Heart right ventricle (tissue), 16 donors: ENCODE measurements around the gene PPOX. TPM values are rescaled to one million over a fixed set of nuclear protein-coding genes. Genes with fewer than 3 reads are reported as not detected.

Experiments
- ATAC-seq, 8 donors: fragments of 200-7000 bp; cut with Tn5 transposase; one replicate each; pipeline ENCODE4 v1.9.1; 2020; ENCODE audit warnings: mild to moderate bottlenecking in 8 of 8, moderate library complexity in 8 of 8, moderate number of reproducible peaks in 1 of 8
- DNase-seq, 2 donors: peaks; one replicate each; pipeline ENCODE4 v3.0.0-alpha.2; 2020
- H3K27ac ChIP-seq, 10 donors: fragments of 200-600 bp; sonication (generic) in 2 of 10; one replicate each; pipeline versions ENCODE4 v1.5.0 to v1.8.0; 2020 to 2022; ENCODE audit warnings: mild to moderate bottlenecking in 3 of 10
- H3K27me3 ChIP-seq, 7 donors: fragments of 200-600 bp; one replicate each; pipeline ENCODE4 v1.8.0; 2021 to 2022; ENCODE audit warnings: mild to moderate bottlenecking in 2 of 7
- H3K36me3 ChIP-seq, 9 donors: fragments of 200-600 bp; sonication (generic) in 1 of 9; one replicate each; pipeline versions ENCODE4 v1.5.0 to v1.8.0; 2020 to 2022; ENCODE audit warnings: mild to moderate bottlenecking in 2 of 9
- H3K4me1 ChIP-seq, 9 donors: fragments of 200-600 bp; sonication (generic) in 1 of 9; one replicate each; pipeline versions ENCODE4 v1.5.0 to v1.8.0; 2020 to 2022; ENCODE audit warnings: mild to moderate bottlenecking in 4 of 9
- H3K4me3 ChIP-seq, 10 donors: fragments of 200-600 bp; sonication (generic) in 2 of 10; one replicate each; pipeline versions ENCODE4 v1.5.0 to v1.8.0; 2020 to 2022; ENCODE audit warnings: mild to moderate bottlenecking in 7 of 10, moderate library complexity in 2 of 10
- H3K9me3 ChIP-seq, 11 donors: fragments of 200-600 bp in 10 of 11; sonication (generic) in 2 of 11; one replicate each; pipeline versions ENCODE4 v1.5.0 to v1.8.0; 2013 to 2022; ENCODE audit warnings: mild to moderate bottlenecking in 2 of 11, control low read depth in 1 of 11, moderate library complexity in 1 of 11
- WGBS, 2 donors: extraction: QIAGEN DNeasy Blood & Tissue Kit; methylation state at CpG; one replicate each; pipeline ENCODE4 v1.1.7; 2013; ENCODE audit warnings: inconsistent platforms in 1 of 2; 5-methylcytosine and 5-hydroxymethylcytosine counted together
- intact Hi-C, 10 donors: fragments of 100-400 bp; cut with DNase I; formaldehyde crosslinking; loops; one replicate each; pipeline versions ENCODE4 v1.11.1 to v1.14.2; 2022
- polyA plus RNA-seq, 2 donors: library from polyadenylated mRNA; stranded (reverse); fragments of 200-250 nt; gene quantifications; one replicate each; pipeline ENCODE4 v1.2.3, GENCODE V29; 2013
- total RNA-seq, 10 donors: library from RNA; stranded (reverse); fragmentation: NEBNext Ultra II Directional in 3 of 10; extraction: Animal tissue kit (Norgen Biotek cat#: 25700) in 3 of 10; gene quantifications; one replicate each; pipeline versions ENCODE4 v1.2.1 to v1.2.4, GENCODE V29; 2021 to 2023
- TF ChIP-seq, protein P1 (sequence below), 9 donors: fragments of 200-600 bp; sonication (generic) in 2 of 9; IDR thresholded peaks; one replicate each; pipeline versions ENCODE4 v1.5.0 to v1.8.0; 2021 to 2022; ENCODE audit warnings: antibody characterized with exemption in 9 of 9, mild to moderate bottlenecking in 5 of 9, moderate library complexity in 1 of 9
- donor health status: Arrhythmogenic right ventricular cardiomyopathy.
- donor health status: ischemic (EF 13 %, LVEDD 7.1; RV severe dilation, severe dysfunction).
- donor health status: healthy with polysubstance abuse.
- donor health status: DM: no; HTN: yes; CAD: no.
- donor health status: DM: no; HTN: no; CAD: no.
- donor health status: ischemic (EF 25% LVEDD 6.9; RV normal size, moderate dysfunction).
- donor health status: ischemic (EF 25% LVEDD 5.7; RV mildly dilated, moderate dysfunction).
- donor health status: healthy.
- donor health status: DM: yes; HTN: yes; CAD: no.
- donor health status: Ischemic cardiomyopathy.
- donor health status: ischemic (EF 35%, LVEDD 5.7; RV mildly dilated, moderate dysfunction).
- donor health status: nonischemic (EF 11% LVEDD 7.7; RV severe dilation, severe dysfunction).
- donor health status: DM: yes; HTN: yes; CAD: no.
- donor health status: PGD.
- donor health status: ischemic (EF 29% LVEDD 5.4; RV normal size, mild dysfunction).
- donor health status: nonischemic (EF 23%, LVEDD 6.1; RV moderate dilation, normal function).

Gene PPOX
- total and polyA plus RNA-seq, 12 donors: 8.5 to 58.5 (median 15.0) TPM

DNA sequence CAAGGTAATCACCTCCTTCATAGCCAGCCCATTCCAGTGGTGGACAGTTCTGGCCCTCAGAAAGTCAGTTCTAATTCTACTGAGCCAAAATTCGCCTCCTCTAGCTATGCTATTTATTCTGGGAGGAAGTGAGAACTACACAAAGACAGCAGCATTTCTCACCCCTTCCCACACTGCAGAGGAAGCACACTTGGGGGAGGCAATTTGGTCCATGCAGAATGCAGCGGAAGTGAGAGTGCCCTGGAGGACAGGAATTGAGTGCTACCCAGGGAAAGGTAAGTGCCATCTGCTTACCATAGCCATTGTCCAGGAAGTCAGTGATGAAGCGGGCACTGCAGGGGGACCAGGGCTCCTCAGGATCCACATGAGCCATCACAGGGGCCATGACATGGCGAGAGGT lies 28.9 kb downstream of the PPOX start:
- H3K36me3 ChIP-seq: peaks cover 0 to 64% (median 0%) of the 10 kb centered on the region in 9 donors
- 74 to 76% methylated on average over 4 of the region's 4 CpGs for WGBS, 2 donors
- TF ChIP-seq, protein P1, sequence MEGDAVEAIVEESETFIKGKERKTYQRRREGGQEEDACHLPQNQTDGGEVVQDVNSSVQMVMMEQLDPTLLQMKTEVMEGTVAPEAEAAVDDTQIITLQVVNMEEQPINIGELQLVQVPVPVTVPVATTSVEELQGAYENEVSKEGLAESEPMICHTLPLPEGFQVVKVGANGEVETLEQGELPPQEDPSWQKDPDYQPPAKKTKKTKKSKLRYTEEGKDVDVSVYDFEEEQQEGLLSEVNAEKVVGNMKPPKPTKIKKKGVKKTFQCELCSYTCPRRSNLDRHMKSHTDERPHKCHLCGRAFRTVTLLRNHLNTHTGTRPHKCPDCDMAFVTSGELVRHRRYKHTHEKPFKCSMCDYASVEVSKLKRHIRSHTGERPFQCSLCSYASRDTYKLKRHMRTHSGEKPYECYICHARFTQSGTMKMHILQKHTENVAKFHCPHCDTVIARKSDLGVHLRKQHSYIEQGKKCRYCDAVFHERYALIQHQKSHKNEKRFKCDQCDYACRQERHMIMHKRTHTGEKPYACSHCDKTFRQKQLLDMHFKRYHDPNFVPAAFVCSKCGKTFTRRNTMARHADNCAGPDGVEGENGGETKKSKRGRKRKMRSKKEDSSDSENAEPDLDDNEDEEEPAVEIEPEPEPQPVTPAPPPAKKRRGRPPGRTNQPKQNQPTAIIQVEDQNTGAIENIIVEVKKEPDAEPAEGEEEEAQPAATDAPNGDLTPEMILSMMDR (IDR thresholded peaks at IDR 0.05): no peak
- DNase-seq (no peak), ATAC-seq (no peak)
- H3K9me3 ChIP-seq: no peaks in the 10 kb centered on the region
- intact Hi-C loops: loop anchor here in 4 of 10 donors (10.0 kb wide), 1 partner anchor 190 kb away; no protein-coding TSS in a partner anchor
- no peaks in the 10 kb centered on the region for H3K27me3 ChIP-seq
- H3K4me1 ChIP-seq: peaks cover 26 to 81% (median 65%) of the 10 kb centered on the region in 9 donors
- H3K27ac ChIP-seq: peak overlapping the region in 5 of 10 donors; percentile 12 to 100 (median 41)
- peak overlapping the region in 7 of 10 donors; percentile 16 to 67 (median 57) for H3K4me3 ChIP-seq

- H3K4me1 ChIP-seq: peaks cover 35 to 91% (median 74%) of the 10 kb centered on the region in 9 donors
- no peak for DNase-seq
- H3K27me3 ChIP-seq: no peaks in the 10 kb centered on the region
- H3K9me3 ChIP-seq: no peaks in the 10 kb centered on the region
- no peak for ATAC-seq
- intact Hi-C loops: loop anchor here in 4 of 10 donors (10.0 kb wide), 1 partner anchor 189 kb away; no protein-coding TSS in a partner anchor
- peaks cover 0 to 56% (median 0%) of the 10 kb centered on the region in 9 donors for H3K36me3 ChIP-seq
- TF ChIP-seq, protein P1 (IDR thresholded peaks at IDR 0.05): no peak
- H3K27ac ChIP-seq: peak overlapping the region in 6 of 10 donors; percentile 96 to 100 (median 98)
- peak overlapping the region in 9 of 10 donors; percentile 35 to 67 (median 57) for H3K4me3 ChIP-seq
- WGBS, 2 donors: 85 to 93% methylated on average over 7 of the region's 7 CpGs
These were observed 29.9 kb downstream of the PPOX start for GRCh38 chr1:161196111-161196510.

DNA sequence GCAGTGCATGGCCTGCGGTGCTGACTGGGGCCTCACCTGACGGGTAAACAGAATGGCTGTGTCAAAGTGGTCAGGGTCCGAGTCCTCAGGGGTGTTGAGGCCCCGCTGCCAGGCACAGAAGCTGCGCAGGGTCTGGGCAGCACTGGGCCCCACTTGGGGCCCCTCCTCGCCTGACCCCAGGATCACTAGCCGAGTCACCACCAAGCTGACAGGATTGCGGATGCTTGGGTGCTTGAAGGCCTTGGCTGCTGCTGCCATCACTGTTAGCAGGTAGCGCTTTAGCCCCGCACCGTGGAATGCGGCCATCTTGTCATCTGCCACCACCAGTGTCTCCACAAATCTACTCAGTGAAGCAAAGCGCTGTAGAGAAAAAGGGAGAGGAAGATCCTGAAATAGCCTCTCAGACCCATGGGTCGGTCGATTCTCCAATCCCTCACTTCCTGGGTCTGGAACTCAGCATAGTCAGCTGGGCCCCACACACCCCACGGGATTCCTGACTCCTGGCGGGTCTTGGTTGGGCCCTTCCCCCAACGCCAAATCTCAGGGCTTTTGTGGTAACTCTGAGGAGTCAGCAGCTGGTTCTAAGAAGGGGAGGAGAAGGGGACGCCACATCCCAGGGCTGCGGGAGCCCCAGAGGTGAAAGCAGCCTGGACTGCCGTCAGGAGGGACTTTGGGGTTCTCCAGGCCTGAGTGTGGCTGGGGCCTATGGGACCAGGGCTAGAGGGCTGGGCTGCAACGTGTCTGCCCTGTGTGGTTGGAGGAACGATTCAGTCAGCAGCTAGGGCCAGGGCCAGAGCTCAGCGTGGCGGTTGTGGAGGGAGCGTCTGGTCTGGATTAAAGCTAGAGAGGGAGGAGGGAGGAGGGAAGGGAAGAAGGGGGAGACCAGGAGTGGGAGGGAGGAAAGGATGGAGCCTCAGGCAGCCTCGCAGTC lies 30.6 kb downstream of the PPOX start:
- H3K36me3 ChIP-seq: peaks cover 0 to 49% (median 0%) of the 10 kb centered on the region in 9 donors
- H3K4me1 ChIP-seq: peaks cover 35 to 97% (median 81%) of the 10 kb centered on the region in 9 donors
- peak overlapping the region; percentile 28 to 67 (median 57) for H3K4me3 ChIP-seq
- TF ChIP-seq, protein P1 (IDR thresholded peaks at IDR 0.05): no peak
- H3K27ac ChIP-seq: peak overlapping the region; percentile 80 to 100 (median 98)
- no peaks in the 10 kb centered on the region for H3K27me3 ChIP-seq
- DNase-seq: peak; percentile 52 to 60
- intact Hi-C loops: loop anchor here in 4 of 10 donors (10.0 kb wide), 1 partner anchor 188 kb away; no protein-coding TSS in a partner anchor
- peak in 1 of 8 donors; percentile 1 for ATAC-seq
- 66% methylated on average over 27 of the region's 27 CpGs for WGBS, 2 donors
- H3K9me3 ChIP-seq: no peaks in the 10 kb centered on the region

- Histone ChIP-seq H3K27ac (peak overlapping the region; percentile 80 to 100 (median 98)), H3K36me3 (peaks cover 0 to 40% (median 0%) of the 10 kb centered on the region in 9 donors), H3K4me1 (peaks cover 35 to 89% (median 79%) of the 10 kb centered on the region in 9 donors), H3K9me3 (no peaks in the 10 kb centered on the region), H3K4me3 (peak overlapping the region; percentile 28 to 67 (median 57)), H3K27me3 (no peaks in the 10 kb centered on the region)
- DNase-seq (no peak), ATAC-seq (no peak)
- WGBS, 2 donors: 57 to 61% methylated on average over 11 of the region's 11 CpGs
- TF ChIP-seq, protein P1 (IDR thresholded peaks at IDR 0.05): no peak
- intact Hi-C loops: loop anchor here in 4 of 10 donors (10.0 kb wide), 1 partner anchor 187 kb away; no protein-coding TSS in a partner anchor
These were observed 31.5 kb downstream of the PPOX start for GRCh38 chr1:161197560-161198193.
